ENCODE measurements around the gene SLCO3A1. TPM values are rescaled to one million over a fixed set of nuclear protein-coding genes. Genes with fewer than 3 reads are reported as not detected.

The SLCO3A1 gene
- total RNA-seq, 1 donor from 2014 or later: 65.8 TPM

- H3K27me3 ChIP-seq: no peaks in the 10 kb centered on the region
- TF ChIP-seq, protein P1, sequence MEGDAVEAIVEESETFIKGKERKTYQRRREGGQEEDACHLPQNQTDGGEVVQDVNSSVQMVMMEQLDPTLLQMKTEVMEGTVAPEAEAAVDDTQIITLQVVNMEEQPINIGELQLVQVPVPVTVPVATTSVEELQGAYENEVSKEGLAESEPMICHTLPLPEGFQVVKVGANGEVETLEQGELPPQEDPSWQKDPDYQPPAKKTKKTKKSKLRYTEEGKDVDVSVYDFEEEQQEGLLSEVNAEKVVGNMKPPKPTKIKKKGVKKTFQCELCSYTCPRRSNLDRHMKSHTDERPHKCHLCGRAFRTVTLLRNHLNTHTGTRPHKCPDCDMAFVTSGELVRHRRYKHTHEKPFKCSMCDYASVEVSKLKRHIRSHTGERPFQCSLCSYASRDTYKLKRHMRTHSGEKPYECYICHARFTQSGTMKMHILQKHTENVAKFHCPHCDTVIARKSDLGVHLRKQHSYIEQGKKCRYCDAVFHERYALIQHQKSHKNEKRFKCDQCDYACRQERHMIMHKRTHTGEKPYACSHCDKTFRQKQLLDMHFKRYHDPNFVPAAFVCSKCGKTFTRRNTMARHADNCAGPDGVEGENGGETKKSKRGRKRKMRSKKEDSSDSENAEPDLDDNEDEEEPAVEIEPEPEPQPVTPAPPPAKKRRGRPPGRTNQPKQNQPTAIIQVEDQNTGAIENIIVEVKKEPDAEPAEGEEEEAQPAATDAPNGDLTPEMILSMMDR (IDR thresholded peaks at IDR 0.05): no peak
- TF ChIP-seq POLR2A (IDR thresholded peaks at IDR 0.05) (no peak), POLR2AphosphoS5 (IDR thresholded peaks at IDR 0.05; ENCODE audit: insufficient read depth in 1 of 2, low read depth in 1 of 2) (no peak)
- no peaks in the 10 kb centered on the region for H3K36me3 ChIP-seq
- DNase-seq (ENCODE audit: extremely low spot score in 2 of 2): no peak
- H3K4me1 ChIP-seq: peaks cover 57% of the 10 kb centered on the region
- H3K4me3 ChIP-seq: no peak overlapping the region
- H3K9me3 ChIP-seq: no peaks in the 10 kb centered on the region
- H3K27ac ChIP-seq: no peak overlapping the region
- intact Hi-C loops (cut with DNase I): loop anchor here (5.0 to 10.0 kb wide), 4 partner anchors 130 to 772 kb away; no protein-coding TSS in a partner anchor
Measured at GRCh38 chr15:92074646-92075045, 221.1 kb downstream of the SLCO3A1 start.

DNA sequence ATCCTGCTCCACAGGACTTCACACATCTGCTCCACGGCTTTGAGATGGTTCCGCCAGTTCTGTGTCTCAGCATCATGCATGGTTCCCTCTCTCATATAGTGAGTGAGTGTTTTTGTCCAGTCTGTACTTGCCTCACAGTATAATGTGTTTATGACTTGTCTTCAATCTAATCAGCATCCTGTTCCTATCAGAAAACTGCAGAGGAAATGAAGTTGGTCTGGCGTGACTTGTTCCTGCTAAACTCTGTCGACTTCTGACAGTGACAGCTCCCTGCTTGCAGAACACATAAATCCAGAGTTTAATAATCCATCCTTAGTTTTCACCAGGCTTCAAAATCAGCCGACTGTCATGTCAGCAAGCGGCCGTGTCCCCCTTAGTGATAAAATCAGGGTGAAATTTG is 222.3 kb downstream of the SLCO3A1 start:
- Histone ChIP-seq H3K4me1 (peaks cover 49% of the 10 kb centered on the region), H3K9me3 (no peaks in the 10 kb centered on the region), H3K27ac (no peak overlapping the region), H3K4me3 (no peak overlapping the region), H3K27me3 (no peaks in the 10 kb centered on the region), H3K36me3 (no peaks in the 10 kb centered on the region)
- TF ChIP-seq POLR2AphosphoS5 (IDR thresholded peaks at IDR 0.05; ENCODE audit: insufficient read depth in 1 of 2, low read depth in 1 of 2) (no peak), POLR2A (IDR thresholded peaks at IDR 0.05) (no peak)
- TF ChIP-seq, protein P1 (IDR thresholded peaks at IDR 0.05): no peak
- DNase-seq (ENCODE audit: extremely low spot score in 2 of 2): no peak
- intact Hi-C loops (cut with DNase I): loop anchor here (5.0 to 10.0 kb wide), 4 partner anchors 131 to 773 kb away; no protein-coding TSS in a partner anchor

DNA sequence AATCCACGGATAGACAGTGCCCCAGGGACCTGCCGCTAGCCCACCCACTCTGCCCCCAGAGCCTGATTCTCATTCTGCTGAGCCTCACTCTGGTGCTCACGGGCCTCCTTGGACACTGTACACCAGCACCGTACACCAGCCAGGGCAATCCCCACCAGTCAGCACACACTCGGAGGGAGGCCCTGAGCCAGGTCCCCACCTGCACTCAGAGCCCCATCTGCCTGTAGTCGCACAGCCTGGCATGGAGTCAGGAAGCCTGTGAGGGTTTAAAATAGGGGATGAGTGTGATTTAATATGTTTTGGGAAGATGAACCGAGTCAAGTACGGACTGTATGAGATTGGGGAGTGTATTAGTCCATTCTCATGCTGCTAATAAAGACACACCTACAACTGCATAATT is 223.0 kb downstream of the SLCO3A1 start:
- TF ChIP-seq, protein P1 (IDR thresholded peaks at IDR 0.05): no peak
- TF ChIP-seq POLR2A (IDR thresholded peaks at IDR 0.05) (no peak), POLR2AphosphoS5 (IDR thresholded peaks at IDR 0.05; ENCODE audit: insufficient read depth in 1 of 2, low read depth in 1 of 2) (no peak)
- Histone ChIP-seq H3K27me3 (no peaks in the 10 kb centered on the region), H3K4me1 (peaks cover 44% of the 10 kb centered on the region), H3K4me3 (no peak overlapping the region), H3K27ac (no peak overlapping the region), H3K36me3 (no peaks in the 10 kb centered on the region), H3K9me3 (no peaks in the 10 kb centered on the region)
- no peak for DNase-seq (ENCODE audit: extremely low spot score in 2 of 2)
- intact Hi-C loops (cut with DNase I): loop anchor here (5.0 to 10.0 kb wide), 4 partner anchors 132 to 774 kb away; no protein-coding TSS in a partner anchor

- H3K27me3 ChIP-seq: no peaks in the 10 kb centered on the region
- no peak overlapping the region for H3K27ac ChIP-seq
- no peaks in the 10 kb centered on the region for H3K9me3 ChIP-seq
- peaks cover 50% of the 10 kb centered on the region for H3K4me1 ChIP-seq
- no peak for DNase-seq (ENCODE audit: extremely low spot score in 2 of 2)
- intact Hi-C loops (cut with DNase I): loop anchor here (5.0 to 10.0 kb wide), 4 partner anchors 133 to 775 kb away; no protein-coding TSS in a partner anchor
- H3K4me3 ChIP-seq: no peak overlapping the region
- no peak for TF ChIP-seq POLR2A (IDR thresholded peaks at IDR 0.05)
- peak in 1 of 2 donors; percentile 25 for TF ChIP-seq POLR2AphosphoS5 (IDR thresholded peaks at IDR 0.05; ENCODE audit: insufficient read depth in 1 of 2, low read depth in 1 of 2)
- TF ChIP-seq, protein P1 (IDR thresholded peaks at IDR 0.05): peak; percentile 35 to 79 (median 68)
- H3K36me3 ChIP-seq: no peaks in the 10 kb centered on the region
Measured at GRCh38 chr15:92077353-92078085, 224.0 kb downstream of the SLCO3A1 start.

DNA sequence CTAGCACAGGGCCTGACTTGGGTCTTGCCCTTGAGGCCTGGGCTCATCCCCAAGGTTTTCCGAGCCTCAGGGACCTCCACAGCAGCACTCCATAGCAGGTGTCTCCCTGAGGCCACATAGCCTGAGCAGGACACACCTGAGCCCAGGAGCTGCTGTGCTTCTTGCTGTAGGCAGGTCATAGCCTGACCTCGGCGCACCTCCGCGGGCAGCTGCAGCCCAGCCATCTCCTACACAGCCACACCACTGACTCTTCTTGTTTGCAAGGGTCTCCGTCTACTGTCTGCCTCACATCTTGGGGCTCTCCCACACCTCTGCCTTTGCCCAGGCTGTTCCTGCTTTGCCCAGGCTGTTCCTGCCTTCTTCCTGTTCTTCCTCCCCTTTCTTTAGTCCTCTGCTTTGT is 224.8 kb downstream of the SLCO3A1 start:
- intact Hi-C loops (cut with DNase I): loop anchor here (5.0 to 10.0 kb wide), 4 partner anchors 133 to 776 kb away; no protein-coding TSS in a partner anchor
- H3K4me1 ChIP-seq: peaks cover 47% of the 10 kb centered on the region

More for the DNA sequence above, 224.8 kb downstream of the SLCO3A1 start:
- Histone ChIP-seq H3K9me3 (no peaks in the 10 kb centered on the region), H3K27ac (no peak overlapping the region), H3K4me3 (no peak overlapping the region), H3K27me3 (no peaks in the 10 kb centered on the region), H3K36me3 (no peaks in the 10 kb centered on the region)
- TF ChIP-seq POLR2AphosphoS5 (IDR thresholded peaks at IDR 0.05; ENCODE audit: insufficient read depth in 1 of 2, low read depth in 1 of 2) (no peak), POLR2A (IDR thresholded peaks at IDR 0.05) (no peak)
- TF ChIP-seq, protein P1 (IDR thresholded peaks at IDR 0.05): no peak
- no peak for DNase-seq (ENCODE audit: extremely low spot score in 2 of 2)
